Cardiac muscle cell (in vitro differentiated cells and primary cell): ENCODE data around the gene CTSH. TPM values are rescaled to one million over a fixed set of nuclear protein-coding genes. Genes with fewer than 3 reads are reported as not detected.

ENCODE experiments used
- DNase-seq, 2 donors: peaks; one replicate each; pipeline versions ENCODE4 v3.0.0 to v3.0.0-alpha.2; 2010 to 2017; ENCODE audit warnings: low read depth in 1 of 2, low spot score in 1 of 2
- H3K27ac ChIP-seq: fragments of 200-600 bp; sonication (generic); 2 replicates; pipeline ENCODE4 v1.5.1; 2016
- H3K27me3 ChIP-seq: fragments of 200-600 bp; sonication (generic); 2 replicates; pipeline ENCODE4 v1.6.0; 2016; ENCODE audit warnings: control low read depth
- H3K36me3 ChIP-seq: fragments of 200-600 bp; sonication (generic); 2 replicates; pipeline ENCODE4 v1.5.1; 2016; ENCODE audit warnings: control low read depth
- H3K4me1 ChIP-seq: fragments of 200-600 bp; sonication (generic); 2 replicates; pipeline ENCODE4 v1.8.1; 2017; ENCODE audit warnings: low read depth, mild to moderate bottlenecking, mixed run types
- H3K4me3 ChIP-seq: fragments of 200-600 bp; sonication (generic); 2 replicates; pipeline ENCODE4 v1.5.1; 2016; ENCODE audit warnings: mild to moderate bottlenecking
- H3K9me3 ChIP-seq: fragments of 200-600 bp; sonication (generic); 2 replicates; pipeline ENCODE4 v1.5.1; 2017; ENCODE audit warnings: low read depth, mild to moderate bottlenecking, control low read depth
- polyA plus RNA-seq: library from polyadenylated mRNA; unstranded; fragments of >200 nt; fragmentation: Nextera tagmentation; extraction: Ambion mirVana; gene quantifications from 2 replicates; pipeline ENCODE4 v1.2.1, GENCODE V29; 2016
- total RNA-seq: library from RNA; depleted of rRNA; stranded (reverse); fragments of >200 nt; gene quantifications from 2 replicates; pipeline ENCODE4 v1.2.3, GENCODE V29; 2016
- TF ChIP-seq, protein P1 (sequence below): IDR thresholded peaks from 2 replicates; pipeline ENCODE4 v1.5.1; 2012; ENCODE audit warnings: low read depth, mild to moderate bottlenecking, low read length

The CTSH gene
- total and polyA plus RNA-seq, 2 experiments from 2014 or later: 24.1 to 26.5 TPM

DNA sequence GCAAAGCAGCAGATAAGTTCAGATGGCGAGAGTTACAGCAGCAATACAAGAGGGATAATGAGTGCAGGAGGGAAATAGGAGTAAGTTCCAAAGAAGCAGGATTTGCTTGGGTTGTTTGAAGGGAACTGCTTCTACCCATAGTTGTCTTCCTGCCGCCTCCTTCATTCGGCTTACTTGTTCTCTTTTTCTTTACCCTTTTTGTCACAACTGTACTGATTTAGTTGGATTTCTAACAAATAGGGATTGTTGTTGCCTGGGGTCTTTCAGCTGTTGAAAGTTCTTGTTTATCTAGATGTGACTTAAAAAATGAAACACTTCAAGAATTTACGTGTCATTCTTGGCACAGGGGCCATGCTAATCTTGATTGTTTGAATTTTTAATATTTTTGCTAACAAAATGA, 46.3 kb downstream of the CTSH start:
- Histone ChIP-seq H3K9me3 (no peaks in the 10 kb centered on the region), H3K27me3 (no peaks in the 10 kb centered on the region), H3K4me1 (peaks cover 14% of the 10 kb centered on the region), H3K36me3 (peaks cover 73% of the 10 kb centered on the region), H3K27ac (peak overlapping the region; percentile 25), H3K4me3 (no peak overlapping the region)
- TF ChIP-seq, protein P1, sequence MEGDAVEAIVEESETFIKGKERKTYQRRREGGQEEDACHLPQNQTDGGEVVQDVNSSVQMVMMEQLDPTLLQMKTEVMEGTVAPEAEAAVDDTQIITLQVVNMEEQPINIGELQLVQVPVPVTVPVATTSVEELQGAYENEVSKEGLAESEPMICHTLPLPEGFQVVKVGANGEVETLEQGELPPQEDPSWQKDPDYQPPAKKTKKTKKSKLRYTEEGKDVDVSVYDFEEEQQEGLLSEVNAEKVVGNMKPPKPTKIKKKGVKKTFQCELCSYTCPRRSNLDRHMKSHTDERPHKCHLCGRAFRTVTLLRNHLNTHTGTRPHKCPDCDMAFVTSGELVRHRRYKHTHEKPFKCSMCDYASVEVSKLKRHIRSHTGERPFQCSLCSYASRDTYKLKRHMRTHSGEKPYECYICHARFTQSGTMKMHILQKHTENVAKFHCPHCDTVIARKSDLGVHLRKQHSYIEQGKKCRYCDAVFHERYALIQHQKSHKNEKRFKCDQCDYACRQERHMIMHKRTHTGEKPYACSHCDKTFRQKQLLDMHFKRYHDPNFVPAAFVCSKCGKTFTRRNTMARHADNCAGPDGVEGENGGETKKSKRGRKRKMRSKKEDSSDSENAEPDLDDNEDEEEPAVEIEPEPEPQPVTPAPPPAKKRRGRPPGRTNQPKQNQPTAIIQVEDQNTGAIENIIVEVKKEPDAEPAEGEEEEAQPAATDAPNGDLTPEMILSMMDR: no peak
- DNase-seq: no peak

DNA sequence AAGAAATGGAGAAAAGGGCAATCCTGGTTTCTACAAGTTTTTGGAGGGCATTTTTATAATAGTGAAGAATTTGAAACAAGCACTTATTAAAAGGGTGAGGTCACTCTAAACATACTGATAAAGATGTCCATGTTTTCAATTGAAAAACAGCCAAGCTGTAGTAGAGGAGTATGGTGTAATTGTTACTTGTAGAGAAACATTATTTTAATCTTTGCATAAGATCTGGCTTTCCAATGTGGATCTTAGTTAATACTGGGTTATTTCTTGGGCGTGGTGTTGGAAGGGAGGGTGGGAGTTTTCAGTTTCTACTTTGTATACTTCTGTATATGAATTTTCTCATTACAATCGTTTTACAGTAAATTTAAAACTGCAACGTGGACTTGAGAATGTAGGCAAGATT, 49.4 kb downstream of the CTSH start:
- Histone ChIP-seq H3K36me3 (peaks cover 87% of the 10 kb centered on the region), H3K27ac (no peak overlapping the region), H3K9me3 (no peaks in the 10 kb centered on the region), H3K27me3 (no peaks in the 10 kb centered on the region), H3K4me1 (no peaks in the 10 kb centered on the region), H3K4me3 (no peak overlapping the region)
- TF ChIP-seq, protein P1: no peak
- DNase-seq: no peak

DNA sequence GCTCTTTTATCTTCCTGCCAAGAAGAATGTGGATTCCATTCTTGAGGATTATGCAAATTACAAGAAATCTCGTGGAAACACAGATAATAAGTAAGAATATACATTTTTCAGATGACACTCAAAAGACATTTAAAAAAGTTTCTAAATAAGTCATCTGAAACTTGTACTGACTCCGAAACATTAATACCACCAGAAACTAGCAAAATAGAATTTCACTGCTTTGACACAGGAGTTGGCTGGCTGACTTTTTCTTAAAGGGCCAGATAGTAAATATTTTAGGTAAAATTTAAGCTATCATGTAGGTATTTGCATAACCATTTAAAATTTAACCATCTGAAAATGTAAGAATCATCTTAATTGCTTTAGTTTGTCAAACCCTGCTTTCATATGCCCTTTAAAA, 51.3 kb downstream of the CTSH start:
- no peak overlapping the region for H3K4me3 ChIP-seq
- H3K27ac ChIP-seq: no peak overlapping the region
- no peaks in the 10 kb centered on the region for H3K9me3 ChIP-seq
- H3K36me3 ChIP-seq: peaks cover 89% of the 10 kb centered on the region
- H3K27me3 ChIP-seq: no peaks in the 10 kb centered on the region
- no peak for DNase-seq
- TF ChIP-seq, protein P1: no peak
- no peaks in the 10 kb centered on the region for H3K4me1 ChIP-seq

DNA sequence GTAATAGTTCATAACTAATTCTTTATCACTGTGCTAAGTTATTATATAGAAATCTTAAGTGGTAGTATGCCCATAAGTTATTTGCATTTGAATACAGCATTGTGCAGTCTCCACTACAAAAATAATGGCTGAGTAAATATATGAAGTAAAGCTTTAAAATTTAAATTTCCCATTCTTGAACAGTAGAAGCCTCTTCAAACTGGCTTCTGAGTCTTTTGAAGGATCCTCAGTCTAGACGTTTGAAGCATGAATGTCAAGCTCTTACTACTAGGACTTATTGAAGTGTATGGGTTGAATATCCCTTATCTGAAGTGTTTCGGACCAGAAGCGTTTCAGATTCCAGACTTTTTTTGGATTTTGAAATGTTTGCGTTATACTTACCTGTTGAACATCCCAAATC, 55.8 kb downstream of the CTSH start:
- Histone ChIP-seq H3K27me3 (no peaks in the 10 kb centered on the region), H3K4me1 (no peaks in the 10 kb centered on the region), H3K9me3 (no peaks in the 10 kb centered on the region), H3K4me3 (no peak overlapping the region), H3K36me3 (peaks cover 90% of the 10 kb centered on the region), H3K27ac (no peak overlapping the region)
- no peak for DNase-seq
- TF ChIP-seq, protein P1: no peak

DNA sequence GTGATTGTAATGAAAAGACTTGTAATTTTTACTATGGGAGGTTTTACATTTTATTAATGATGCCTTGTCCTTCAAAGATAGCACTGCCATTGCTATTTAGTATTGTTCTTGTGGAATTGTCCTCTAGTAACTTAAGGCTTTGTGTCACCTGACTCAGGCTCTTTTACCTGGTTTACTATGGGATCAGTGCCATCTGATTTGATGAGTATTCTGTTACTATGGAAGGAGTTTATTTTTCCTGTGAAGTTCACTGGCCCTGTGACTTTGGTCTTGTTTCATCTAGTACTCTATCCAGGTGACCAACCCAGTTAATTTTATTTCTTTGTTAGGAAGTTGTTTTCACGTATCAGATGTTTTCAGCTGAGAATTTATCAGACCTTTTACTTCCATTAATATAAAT, 63.2 kb downstream of the CTSH start:
- no peak for DNase-seq
- Histone ChIP-seq H3K27ac (no peak overlapping the region), H3K4me3 (no peak overlapping the region), H3K27me3 (no peaks in the 10 kb centered on the region), H3K36me3 (peaks cover 46% of the 10 kb centered on the region), H3K4me1 (peaks cover 26% of the 10 kb centered on the region), H3K9me3 (no peaks in the 10 kb centered on the region)
- TF ChIP-seq, protein P1: no peak

DNA sequence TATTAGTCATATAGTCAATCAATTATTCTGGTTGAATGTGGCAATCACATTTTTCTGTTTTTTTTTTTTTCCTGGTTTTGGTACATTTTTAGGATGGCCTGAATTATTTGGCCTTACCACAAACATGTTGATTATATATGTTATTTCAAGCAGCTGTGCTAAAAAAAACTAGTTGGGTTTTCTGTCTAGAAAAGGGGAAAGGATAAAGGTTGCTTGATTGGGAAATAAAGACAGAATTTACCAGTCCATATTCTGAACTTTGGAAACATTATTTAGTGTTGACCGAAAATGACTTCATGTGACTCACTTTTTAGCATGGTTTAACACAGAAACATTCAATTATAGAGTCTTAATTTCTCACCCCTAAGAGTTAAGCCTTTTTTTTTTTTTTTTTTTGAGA, 64.0 kb downstream of the CTSH start:
- Histone ChIP-seq H3K27me3 (no peaks in the 10 kb centered on the region), H3K4me3 (no peak overlapping the region), H3K9me3 (no peaks in the 10 kb centered on the region), H3K27ac (no peak overlapping the region), H3K4me1 (peaks cover 28% of the 10 kb centered on the region), H3K36me3 (peaks cover 38% of the 10 kb centered on the region)
- TF ChIP-seq, protein P1: no peak
- DNase-seq: peak in 1 of 2 donors; percentile 17
